Stomach (tissue), 4 donors: ENCODE measurements around the gene GREB1L.

Experiments
- CTCF ChIP-seq, 7 experiments: fragments of 450-650 bp in 4 of 7; fragments of 200-600 bp in 3 of 7; sonication (generic) in 3 of 7; IDR thresholded peaks; one replicate each; pipeline ENCODE4 v1.5.1; 2016 to 2019; ENCODE audit warnings: antibody characterized with exemption in 7 of 7, control low read depth in 2 of 7, mild to moderate bottlenecking in 1 of 7
- POLR2A ChIP-seq, 4 donors: fragments of 450-650 bp; IDR thresholded peaks; one replicate each; pipeline ENCODE4 v1.6.1; 2016; ENCODE audit warnings: antibody characterized with exemption in 4 of 4, control low read depth in 2 of 4, mild to moderate bottlenecking in 1 of 4, moderate library complexity in 1 of 4
- POLR2AphosphoS5 ChIP-seq, 3 donors: sonication (generic); formaldehyde crosslinking; IDR thresholded peaks; one replicate each; pipeline ENCODE4 v1.6.1; 2016; ENCODE audit warnings: antibody characterized with exemption in 3 of 3

- no peak for TF ChIP-seq CTCF (IDR thresholded peaks at IDR 0.05)
- TF ChIP-seq POLR2A (IDR thresholded peaks at IDR 0.05), result no peak
- no peak for TF ChIP-seq POLR2AphosphoS5 (IDR thresholded peaks at IDR 0.05)
Measured at GRCh38 chr18:21363348-21363747, 121.3 kb downstream of the GREB1L start.
